Stomach (tissue), 4 donors: ENCODE data around the gene SIAH2.

Experiments
- POLR2A ChIP-seq, 4 donors: fragments of 450-650 bp; IDR thresholded peaks; one replicate each; pipeline ENCODE4 v1.6.1; 2016; ENCODE audit warnings: antibody characterized with exemption in 4 of 4, control low read depth in 2 of 4, mild to moderate bottlenecking in 1 of 4, moderate library complexity in 1 of 4
- POLR2AphosphoS5 ChIP-seq, 3 donors: sonication (generic); formaldehyde crosslinking; IDR thresholded peaks; one replicate each; pipeline ENCODE4 v1.6.1; 2016; ENCODE audit warnings: antibody characterized with exemption in 3 of 3

DNA sequence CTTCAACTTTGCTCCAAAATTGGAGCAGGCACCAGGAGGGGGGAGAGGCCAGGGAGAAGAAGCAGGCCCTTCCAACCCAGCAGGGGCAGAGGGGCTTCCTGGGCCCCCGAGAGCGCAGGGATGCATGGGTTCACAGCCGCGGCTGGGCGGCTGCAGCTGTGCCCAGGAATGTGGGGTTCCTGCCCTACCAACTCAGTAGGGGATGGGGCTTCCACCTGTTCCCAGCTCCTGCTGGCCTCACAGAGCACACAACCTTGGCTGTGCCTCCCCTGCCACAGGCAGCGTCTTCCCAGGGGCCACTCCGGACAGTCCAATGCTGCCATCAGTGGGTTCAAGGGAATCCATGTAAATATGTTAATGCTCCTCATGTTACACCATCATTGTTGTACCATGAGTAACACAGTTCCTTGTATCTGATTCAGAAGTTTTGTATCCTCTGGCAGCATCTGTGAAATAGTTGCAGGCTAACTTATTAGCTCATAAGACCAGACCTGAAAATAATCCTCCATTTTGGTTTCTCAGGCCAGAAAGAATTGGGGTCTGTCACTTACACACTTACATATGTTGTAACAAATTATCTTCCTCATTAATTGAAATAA is 12.1 kb upstream of the SIAH2 start:
- no peak for TF ChIP-seq POLR2A (IDR thresholded peaks at IDR 0.05)
- TF ChIP-seq POLR2AphosphoS5 (IDR thresholded peaks at IDR 0.05) = no peak
